ENCODE measurements around the gene TMEM126A. TPM values are rescaled to one million over a fixed set of nuclear protein-coding genes. Genes with fewer than 3 reads are reported as not detected.

Gene TMEM126A
- total and polyA plus RNA-seq, 2 of the 13 experiments (the other 11 are each of a cell fraction or from before 2014, with no cell fraction given): 59.5 to 66.9 TPM

DNA sequence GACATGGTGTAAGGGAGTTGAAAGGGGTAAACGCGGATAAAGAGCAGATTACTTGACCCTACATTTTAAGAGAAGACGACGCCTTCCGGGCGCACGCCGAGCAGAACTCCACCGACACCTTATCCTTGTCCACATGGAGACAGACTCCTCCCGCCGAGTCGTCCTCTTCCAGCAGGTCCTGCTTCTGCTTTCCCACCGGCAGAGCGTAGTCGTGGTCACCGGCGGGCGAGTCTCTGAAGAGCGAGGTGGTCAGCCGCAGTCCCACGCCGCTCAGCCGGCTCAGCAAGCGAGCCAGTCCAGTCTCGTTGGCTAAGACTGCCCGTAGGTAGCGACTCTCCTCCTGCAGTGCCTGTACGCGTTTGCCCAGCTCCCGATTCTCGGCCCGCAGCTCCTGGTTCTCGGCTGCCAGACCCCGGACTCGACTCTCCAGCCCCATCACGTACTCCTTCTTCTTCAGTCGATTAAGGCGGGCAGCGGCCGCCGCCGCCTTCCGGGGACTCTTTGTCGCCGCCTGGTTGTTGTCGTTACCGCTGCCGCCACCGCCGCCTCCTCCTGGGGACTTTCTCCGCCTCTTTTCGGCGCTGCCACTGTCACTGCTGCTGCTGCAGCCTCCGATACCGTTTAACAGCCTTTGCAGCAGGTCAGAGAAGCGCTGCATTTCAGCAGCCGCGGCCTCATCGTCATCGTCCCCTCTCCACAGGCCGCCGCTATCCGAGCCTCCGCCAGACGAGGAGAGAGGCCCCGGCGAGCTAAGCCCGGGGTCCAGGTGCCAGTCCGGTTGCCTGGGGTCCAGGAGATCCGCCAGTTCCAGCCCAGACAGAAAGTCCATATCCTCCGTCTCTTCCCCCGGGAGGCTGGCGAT is 16.2 kb downstream of the TMEM126A start (continued):
- TF ChIP-seq MAZ (IDR thresholded peaks at IDR 0.05; ENCODE audit: borderline replicate concordance, low read depth, low read length): no peak
- peak; percentile 18; the same call in 1 of the 2 replicates for TF ChIP-seq MAZ (CRISPR knock-in tag; IDR thresholded peaks at IDR 0.05; ENCODE audit: low read depth)
- no peak for TF ChIP-seq ZSCAN25 (CRISPR knock-in tag; IDR thresholded peaks at IDR 0.05)
- TF ChIP-seq ZNF224 (CRISPR knock-in tag; IDR thresholded peaks at IDR 0.05): no peak
- no peak for TF ChIP-seq THAP11 (CRISPR knock-in tag; IDR thresholded peaks at IDR 0.05)
- TF ChIP-seq ISL2 (CRISPR knock-in tag; IDR thresholded peaks at IDR 0.05): no peak
- TF ChIP-seq, protein P1, sequence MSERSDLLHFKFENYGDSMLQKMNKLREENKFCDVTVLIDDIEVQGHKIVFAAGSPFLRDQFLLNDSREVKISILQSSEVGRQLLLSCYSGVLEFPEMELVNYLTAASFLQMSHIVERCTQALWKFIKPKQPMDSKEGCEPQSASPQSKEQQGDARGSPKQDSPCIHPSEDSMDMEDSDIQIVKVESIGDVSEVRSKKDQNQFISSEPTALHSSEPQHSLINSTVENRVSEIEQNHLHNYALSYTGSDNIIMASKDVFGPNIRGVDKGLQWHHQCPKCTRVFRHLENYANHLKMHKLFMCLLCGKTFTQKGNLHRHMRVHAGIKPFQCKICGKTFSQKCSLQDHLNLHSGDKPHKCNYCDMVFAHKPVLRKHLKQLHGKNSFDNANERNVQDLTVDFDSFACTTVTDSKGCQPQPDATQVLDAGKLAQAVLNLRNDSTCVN (CRISPR knock-in tag; IDR thresholded peaks at IDR 0.05; ENCODE audit: borderline replicate concordance): no peak
- TF ChIP-seq EED (CRISPR knock-in tag; IDR thresholded peaks at IDR 0.05): peak; percentile 75; the same call in 1 of the 2 replicates
- TF ChIP-seq HOXA5 (CRISPR knock-in tag; IDR thresholded peaks at IDR 0.05): peak; percentile 32; the same call in 1 of the 2 replicates
- TF ChIP-seq, protein P2, sequence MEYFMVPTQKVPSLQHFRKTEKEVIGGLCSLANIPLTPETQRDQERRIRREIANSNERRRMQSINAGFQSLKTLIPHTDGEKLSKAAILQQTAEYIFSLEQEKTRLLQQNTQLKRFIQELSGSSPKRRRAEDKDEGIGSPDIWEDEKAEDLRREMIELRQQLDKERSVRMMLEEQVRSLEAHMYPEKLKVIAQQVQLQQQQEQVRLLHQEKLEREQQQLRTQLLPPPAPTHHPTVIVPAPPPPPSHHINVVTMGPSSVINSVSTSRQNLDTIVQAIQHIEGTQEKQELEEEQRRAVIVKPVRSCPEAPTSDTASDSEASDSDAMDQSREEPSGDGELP (IDR thresholded peaks at IDR 0.05; ENCODE audit: borderline replicate concordance, low read depth): no peak
- no peak for TF ChIP-seq JUNB (CRISPR knock-in tag; IDR thresholded peaks at IDR 0.05; ENCODE audit: borderline replicate concordance)
- no peak for TF ChIP-seq ZNF710 (CRISPR knock-in tag; IDR thresholded peaks at IDR 0.05; ENCODE audit: borderline replicate concordance)
- no peak for TF ChIP-seq NR3C1 (CRISPR knock-in tag; IDR thresholded peaks at IDR 0.05)
- TF ChIP-seq HNF1A (IDR thresholded peaks at IDR 0.05; ENCODE audit: low read depth): no peak
- TF ChIP-seq HNF1A (CRISPR knock-in tag; IDR thresholded peaks at IDR 0.05; ENCODE audit: borderline replicate concordance): no peak
- no peak for TF ChIP-seq ZNF503 (CRISPR knock-in tag; IDR thresholded peaks at IDR 0.05)
- TF ChIP-seq ZFY (CRISPR knock-in tag; IDR thresholded peaks at IDR 0.05): no peak
- TF ChIP-seq SMAD9 (CRISPR knock-in tag; IDR thresholded peaks at IDR 0.05): peak; percentile 69; the same call in 1 of the 2 replicates
- no peak for TF ChIP-seq MLLT10 (CRISPR knock-in tag; IDR thresholded peaks at IDR 0.05)

Measured in HepG2 (cell line).